ENCODE results near the gene PAX5. TPM values are rescaled to one million over a fixed set of nuclear protein-coding genes. Genes with fewer than 3 reads are reported as not detected.

Gene PAX5
- total and polyA plus RNA-seq, 2 of the 13 experiments (the other 11 are each of a cell fraction or from before 2014, with no cell fraction given): not detected

GRCh38 chr9:36812556-36812955 lies 221.5 kb downstream of the PAX5 start:
- H3K27me3 ChIP-seq (ENCODE audit: control insufficient read depth in 1 of 2, insufficient read depth in 2 of 2, low read length in 2 of 2): no peaks in the 10 kb centered on the region; a peak in 2 of 5 replicates
- H3K9ac ChIP-seq (ENCODE audit: insufficient read depth, low read depth, low read length): no peak overlapping the region
- no peak for DNase-seq (ENCODE audit: low spot score)
- H2AFZ ChIP-seq (ENCODE audit: low read length): no peak overlapping the region
- POLR2A ChIA-PET: no interaction called here
- no peak overlapping the region for H3K27ac ChIP-seq (ENCODE audit: extremely low read length, insufficient read depth, low read length)
- no peaks in the 10 kb centered on the region for H3K79me2 ChIP-seq (ENCODE audit: insufficient read depth, low read length)
- no peak overlapping the region for H3K4me3 ChIP-seq (replicated peaks in 1 of 3; ENCODE audit: insufficient read depth in 1 of 3, low read depth in 2 of 3, low read length in 3 of 3)
- no peaks in the 10 kb centered on the region for H4K20me1 ChIP-seq (ENCODE audit: insufficient read depth, low read length)
- 0 out of 2 replicates have a peak, but pooled peaks cover 5% of the 10 kb centered on the region for H3K4me1 ChIP-seq (ENCODE audit: insufficient read depth, low read length)
- no TSS peak for BruUV-seq (replicated peaks)
- no peaks in the 10 kb centered on the region for H3K36me3 ChIP-seq (replicated peaks in 1 of 2; ENCODE audit: control insufficient read depth in 1 of 2, insufficient read depth in 2 of 2, low read length in 2 of 2)
- ATAC-seq: no peak
- peak; percentile 92 for TF ChIP-seq ZNF12 (CRISPR knock-in tag; IDR thresholded peaks at IDR 0.05)
- no peak for TF ChIP-seq SRSF9 (IDR thresholded peaks at IDR 0.05; ENCODE audit: borderline replicate concordance, insufficient read depth, low read depth, low read length, poor library complexity, severe bottlenecking)
- in situ Hi-C loops (cut with HindIII; ENCODE audit: extremely low pct_ligation_motif_present, low pct_unique_long_range_greater_than_20kb): no loop called here
- CTCF ChIA-PET (ENCODE audit: low intra/inter-chr PET ratio, low total read pairs): no interaction called here
- H3K4me2 ChIP-seq (ENCODE audit: low read depth, low read length): no peak overlapping the region
- intact Hi-C loops (cut with micrococcal nuclease; ENCODE audit: unreplicated experiment): no loop called here
- FAIRE-seq: no peak
- H3K9me3 ChIP-seq (ENCODE audit: low read length): no peaks in the 10 kb centered on the region

GRCh38 chr9:36808251-36808650 lies 225.8 kb downstream of the PAX5 start:
- peaks cover 0 to 11% of the 10 kb centered on the region in 2 experiments; a peak in 2 of 5 replicates for H3K27me3 ChIP-seq (ENCODE audit: control insufficient read depth in 1 of 2, insufficient read depth in 2 of 2, low read length in 2 of 2)
- no peak for TF ChIP-seq ISL2 (CRISPR knock-in tag; IDR thresholded peaks at IDR 0.05)
- no peak for TF ChIP-seq BCLAF1 (IDR thresholded peaks at IDR 0.05)
- no peak for TF ChIP-seq ZNF788 (CRISPR knock-in tag; IDR thresholded peaks at IDR 0.05; ENCODE audit: borderline replicate concordance)
- TF ChIP-seq RFXANK (CRISPR knock-in tag; IDR thresholded peaks at IDR 0.05): no peak
- no peak for TF ChIP-seq ZNF496 (CRISPR knock-in tag; IDR thresholded peaks at IDR 0.05; ENCODE audit: insufficient replicate concordance)
- TF ChIP-seq ZNF552 (CRISPR knock-in tag; IDR thresholded peaks at IDR 0.05; ENCODE audit: borderline replicate concordance): no peak
- TF ChIP-seq E2F1 (CRISPR knock-in tag; IDR thresholded peaks at IDR 0.05): no peak
- TF ChIP-seq ZNF280D (CRISPR knock-in tag; IDR thresholded peaks at IDR 0.05): no peak
- TF ChIP-seq NFKB2 (CRISPR knock-in tag; IDR thresholded peaks at IDR 0.05; ENCODE audit: borderline replicate concordance): no peak
- TF ChIP-seq ZNF891 (CRISPR knock-in tag; IDR thresholded peaks at IDR 0.05): no peak
- TF ChIP-seq MIER3 (CRISPR knock-in tag; IDR thresholded peaks at IDR 0.05; ENCODE audit: borderline replicate concordance): no peak

More at GRCh38 chr9:36808251-36808650, 225.8 kb downstream of the PAX5 start:
- Histone ChIP-seq H3K4me1 (ENCODE audit: insufficient read depth, low read length) (no peaks in the 10 kb centered on the region), H3K9ac (ENCODE audit: insufficient read depth, low read depth, low read length) (no peak overlapping the region), H3K4me2 (ENCODE audit: low read depth, low read length) (no peak overlapping the region), H3K27ac (ENCODE audit: extremely low read length, insufficient read depth, low read length) (no peak overlapping the region), H3K36me3 (replicated peaks in 1 of 2; ENCODE audit: control insufficient read depth in 1 of 2, insufficient read depth in 2 of 2, low read length in 2 of 2) (no peaks in the 10 kb centered on the region), H3K4me3 (replicated peaks in 1 of 3; ENCODE audit: insufficient read depth in 1 of 3, low read depth in 2 of 3, low read length in 3 of 3) (no peak overlapping the region), H3K9me3 (ENCODE audit: low read length) (no peaks in the 10 kb centered on the region), H2AFZ (ENCODE audit: low read length) (no peak overlapping the region), H4K20me1 (ENCODE audit: insufficient read depth, low read length) (no peaks in the 10 kb centered on the region), H3K79me2 (ENCODE audit: insufficient read depth, low read length) (no peaks in the 10 kb centered on the region)
- no peak for ATAC-seq
- intact Hi-C loops (cut with micrococcal nuclease; ENCODE audit: unreplicated experiment) (no loop called here), in situ Hi-C loops (cut with HindIII; ENCODE audit: extremely low pct_ligation_motif_present, low pct_unique_long_range_greater_than_20kb) (no loop called here)
- 10% methylated on average over 3 of the region's 4 CpGs for whole genome bisulfite sequencing (ENCODE audit: low lambda C conversion rate)
- FAIRE-seq: no peak
- no TSS peak for BruUV-seq (replicated peaks)
- no peak for DNase-seq (ENCODE audit: low spot score)
- POLR2A ChIA-PET: no interaction called here
- CTCF ChIA-PET (ENCODE audit: low intra/inter-chr PET ratio, low total read pairs): no interaction called here

Measured in HepG2 (cell line).